Measurements from ENCODE around the gene PLAAT2.

GRCh38 chr11:63592975-63593395 lies 29.8 kb upstream of the PLAAT2 start:
- TF ChIP-seq SPI1 (IDR thresholded peaks at IDR 0.05; ENCODE audit: low read depth, low read length) (no peak), POLR2A (IDR thresholded peaks at IDR 0.05; ENCODE audit: low read depth, low read length) (no peak), POLR2AphosphoS5 (IDR thresholded peaks at IDR 0.05; ENCODE audit: low read depth, low read length) (no peak), TAF1 (IDR thresholded peaks at IDR 0.05; ENCODE audit: low read depth, low read length) (no peak), POU2F2 (IDR thresholded peaks at IDR 0.05; ENCODE audit: low read depth, low read length) (no peak), PAX5 (IDR thresholded peaks at IDR 0.05; ENCODE audit: insufficient read depth, low read length, severe bottlenecking) (no peak)

Measured in GM12891 (cell line).